Measurements from ENCODE around the gene PLA2G6. TPM values are rescaled to one million over a fixed set of nuclear protein-coding genes. Genes with fewer than 3 reads are reported as not detected.

PLA2G6 gene
- total RNA-seq, 1 experiment from 2014 or later = 39.8 TPM

GRCh38 chr22:38075105-38075825 lies 106.4 kb downstream of the PLA2G6 start:
- intact Hi-C loops (cut with micrococcal nuclease; ENCODE audit: unreplicated experiment) = no loop called here
- Histone ChIP-seq H3K27me3 (ENCODE audit: insufficient read depth, low read depth) (no peaks in the 10 kb centered on the region), H3K36me3 (ENCODE audit: low read depth) (peaks cover 3% of the 10 kb centered on the region; the same call in 1 of the 2 replicates), H3F3A (ENCODE audit: insufficient read depth, low read depth) (peaks cover 16% of the 10 kb centered on the region; the same call in 1 of the 2 replicates), H3K4me2 (no peak overlapping the region), H3K9me3 (ENCODE audit: insufficient read depth, low read depth) (no peaks in the 10 kb centered on the region), H4K20me1 (ENCODE audit: insufficient read depth) (no peaks in the 10 kb centered on the region; the same call in 1 of the 2 replicates), H3K27ac (no peak overlapping the region), H3K4me1 (replicated peaks; ENCODE audit: insufficient read depth) (no peaks in the 10 kb centered on the region), H2AFZ (no peak overlapping the region), H3K4me3 (no peak overlapping the region), H3K79me2 (ENCODE audit: low read depth) (no peaks in the 10 kb centered on the region), H3K9me2 (ENCODE audit: insufficient read depth) (no peaks in the 10 kb centered on the region)
- ChIA-PET CTCF (no interaction called here), POLR2A (ENCODE audit: unreplicated experiment) (no interaction called here)
- no peak for DNase-seq
- BruUV-seq (replicated peaks) = no TSS peak
- TF ChIP-seq CTCF (conservative IDR thresholded peaks at IDR 0.05) (no peak), EZH2 (IDR thresholded peaks at IDR 0.05; ENCODE audit: low read depth) (no peak)

- TF ChIP-seq CTCF (conservative IDR thresholded peaks at IDR 0.05) (no peak), EZH2 (IDR thresholded peaks at IDR 0.05; ENCODE audit: low read depth) (no peak)
- CTCF ChIA-PET = no interaction called here
Observed at GRCh38 chr22:38074181-38075104, 107.2 kb downstream of the PLA2G6 start.

GRCh38 chr22:38073150-38074130 lies 108.2 kb downstream of the PLA2G6 start:
- Histone ChIP-seq H3K27me3 (ENCODE audit: insufficient read depth, low read depth) (no peaks in the 10 kb centered on the region), H3K4me1 (replicated peaks; ENCODE audit: insufficient read depth) (no peaks in the 10 kb centered on the region), H3F3A (ENCODE audit: insufficient read depth, low read depth) (peaks cover 4% of the 10 kb centered on the region; the same call in 1 of the 2 replicates), H3K4me2 (no peak overlapping the region), H3K36me3 (ENCODE audit: low read depth) (peaks cover 8% of the 10 kb centered on the region), H3K4me3 (no peak overlapping the region), H4K20me1 (ENCODE audit: insufficient read depth) (no peaks in the 10 kb centered on the region; the same call in 1 of the 2 replicates), H3K9me3 (ENCODE audit: insufficient read depth, low read depth) (no peaks in the 10 kb centered on the region), H2AFZ (no peak overlapping the region), H3K27ac (no peak overlapping the region), H3K79me2 (ENCODE audit: low read depth) (no peaks in the 10 kb centered on the region), H3K9me2 (ENCODE audit: insufficient read depth) (no peaks in the 10 kb centered on the region)
- ChIA-PET POLR2A (ENCODE audit: unreplicated experiment) (no interaction called here), CTCF (no interaction called here)
- no TSS peak for BruUV-seq (replicated peaks)
- TF ChIP-seq EZH2 (IDR thresholded peaks at IDR 0.05; ENCODE audit: low read depth) (no peak), CTCF (conservative IDR thresholded peaks at IDR 0.05) (no peak)
- intact Hi-C loops (cut with micrococcal nuclease; ENCODE audit: unreplicated experiment) = no loop called here
- no peak for DNase-seq

More at GRCh38 chr22:38074181-38075104, 107.2 kb downstream of the PLA2G6 start:
- no peaks in the 10 kb centered on the region; the same call in 1 of the 2 replicates for H4K20me1 ChIP-seq (ENCODE audit: insufficient read depth)
- no TSS peak for BruUV-seq (replicated peaks)
- no peaks in the 10 kb centered on the region for H3K27me3 ChIP-seq (ENCODE audit: insufficient read depth, low read depth)
- no peak overlapping the region for H2AFZ ChIP-seq
- peaks cover 6% of the 10 kb centered on the region for H3K36me3 ChIP-seq (ENCODE audit: low read depth)
- intact Hi-C loops (cut with micrococcal nuclease; ENCODE audit: unreplicated experiment) = no loop called here
- no peaks in the 10 kb centered on the region for H3K9me2 ChIP-seq (ENCODE audit: insufficient read depth)
- H3K9me3 ChIP-seq (ENCODE audit: insufficient read depth, low read depth) = no peaks in the 10 kb centered on the region
- no peak overlapping the region for H3K4me2 ChIP-seq
- DNase-seq = no peak
- no peaks in the 10 kb centered on the region for H3K79me2 ChIP-seq (ENCODE audit: low read depth)
- H3F3A ChIP-seq (ENCODE audit: insufficient read depth, low read depth) = peaks cover 8% of the 10 kb centered on the region; the same call in 1 of the 2 replicates
- no peak overlapping the region for H3K4me3 ChIP-seq
- H3K4me1 ChIP-seq (replicated peaks; ENCODE audit: insufficient read depth) = no peaks in the 10 kb centered on the region
- no peak overlapping the region for H3K27ac ChIP-seq
- POLR2A ChIA-PET (ENCODE audit: unreplicated experiment) = no interaction called here
